Measurements from ENCODE around the gene CCDC78.
A peak's percentile ranks its signal among the peaks of the same experiment; 100 is the strongest.

CCDC78 gene

DNA sequence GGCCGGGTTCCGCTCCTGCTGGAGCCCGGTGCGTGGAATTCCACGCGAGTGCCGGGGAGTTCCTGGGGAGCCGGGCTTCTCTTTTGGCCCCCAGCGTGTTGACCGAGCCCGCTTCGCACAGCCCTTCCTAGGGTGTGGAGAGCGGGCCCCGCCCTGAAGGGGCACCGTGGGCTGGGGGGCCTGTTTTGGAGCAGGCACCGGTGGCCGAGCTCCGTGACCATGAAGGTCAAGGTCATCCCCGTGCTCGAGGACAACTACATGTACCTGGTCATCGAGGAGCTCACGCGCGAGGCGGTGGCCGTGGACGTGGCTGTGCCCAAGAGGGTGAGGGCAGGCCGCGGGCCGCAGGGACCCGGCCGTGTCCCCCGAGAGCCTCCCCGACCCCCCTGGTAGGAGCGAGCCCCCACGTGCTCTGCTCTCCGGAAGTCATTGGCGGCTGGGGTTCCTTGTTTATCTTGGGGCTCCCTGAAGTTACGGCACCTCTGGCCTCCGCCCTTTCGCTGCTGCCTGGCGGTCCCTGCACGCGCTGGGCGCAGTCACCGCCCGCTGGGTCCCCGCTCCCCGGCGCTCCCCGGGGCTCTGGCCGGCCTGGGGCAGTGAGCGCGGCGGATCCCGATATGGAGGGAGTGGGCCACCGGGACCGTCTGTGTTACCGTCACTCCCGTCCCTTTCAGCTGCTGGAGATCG lies 1.2 kb upstream of the CCDC78 start:
- H3K36me3 ChIP-seq (ENCODE audit: insufficient read depth, low read length) = no peaks in the 10 kb centered on the region
- H3K4me1 ChIP-seq (ENCODE audit: insufficient read depth, low read length) = no peaks in the 10 kb centered on the region; the same call in 1 of the 2 replicates
- H3K9me3 ChIP-seq (ENCODE audit: control insufficient read depth, insufficient read depth, low read length) = no peaks in the 10 kb centered on the region
- H3K9ac ChIP-seq (ENCODE audit: low read depth, low read length) = peak overlapping the region; percentile 74

DNA sequence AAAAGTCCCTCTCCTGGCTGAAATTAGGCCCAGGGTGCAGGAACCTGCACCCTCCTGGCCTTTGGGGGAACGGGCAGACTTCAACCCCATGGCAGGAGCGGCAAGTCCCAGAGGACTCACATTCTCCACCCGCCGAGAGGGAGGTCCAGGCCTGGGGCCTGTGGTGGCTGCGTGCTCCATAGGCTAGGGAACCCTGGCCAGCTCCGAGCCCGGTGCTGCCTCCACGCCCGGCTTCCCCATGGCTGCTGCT lies 130 bp downstream of the CCDC78 start:
- H3K36me3 ChIP-seq (ENCODE audit: insufficient read depth, low read length) = no peaks in the 10 kb centered on the region
- peak overlapping the region; percentile 41 for H3K9ac ChIP-seq (ENCODE audit: low read depth, low read length)
- H3K9me3 ChIP-seq (ENCODE audit: control insufficient read depth, insufficient read depth, low read length) = no peaks in the 10 kb centered on the region
- H3K4me1 ChIP-seq (ENCODE audit: insufficient read depth, low read length) = no peaks in the 10 kb centered on the region; the same call in 1 of the 2 replicates

DNA sequence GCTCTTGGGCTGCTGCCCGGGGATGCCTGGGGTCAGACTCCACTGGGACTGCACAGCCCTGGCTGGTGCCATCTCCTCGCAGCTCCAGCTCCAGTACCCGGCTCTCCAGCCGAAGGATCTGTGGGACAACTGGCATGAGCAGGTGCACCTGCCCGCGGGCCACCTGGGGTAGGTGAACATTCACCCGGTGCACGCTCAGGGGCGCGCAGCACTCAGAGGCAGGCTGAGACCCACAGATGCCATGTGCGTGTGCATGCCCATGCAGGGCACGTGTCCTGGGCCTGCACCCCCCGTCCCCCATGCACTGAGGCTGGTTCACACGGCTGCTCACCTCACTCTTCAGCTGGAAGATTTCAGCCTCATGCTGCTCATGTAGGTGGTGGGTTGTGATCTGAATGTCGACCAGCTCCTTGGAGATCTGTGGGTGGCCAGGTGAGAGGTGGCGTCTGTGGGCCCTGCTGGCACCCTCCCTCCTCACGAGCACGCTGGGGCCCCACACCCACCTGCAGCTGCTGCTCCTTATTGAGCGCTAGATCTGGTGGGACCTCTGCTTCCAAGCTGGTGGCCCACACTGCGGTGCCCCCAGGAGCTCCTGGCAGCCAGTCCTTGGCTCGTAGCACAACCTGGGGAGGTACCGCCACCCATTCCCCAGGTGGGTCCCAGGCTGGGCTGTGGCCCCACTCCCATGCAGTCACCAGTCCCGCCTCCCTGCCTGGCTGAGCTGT lies 618 bp downstream of the CCDC78 start:
- H3K9me3 ChIP-seq (ENCODE audit: control insufficient read depth, insufficient read depth, low read length) = no peaks in the 10 kb centered on the region
- peak overlapping the region; percentile 41; the same call in 1 of the 2 replicates for H3K9ac ChIP-seq (ENCODE audit: low read depth, low read length)
- no peaks in the 10 kb centered on the region; the same call in 1 of the 2 replicates for H3K4me1 ChIP-seq (ENCODE audit: insufficient read depth, low read length)
- H3K36me3 ChIP-seq (ENCODE audit: insufficient read depth, low read length) = no peaks in the 10 kb centered on the region

DNA sequence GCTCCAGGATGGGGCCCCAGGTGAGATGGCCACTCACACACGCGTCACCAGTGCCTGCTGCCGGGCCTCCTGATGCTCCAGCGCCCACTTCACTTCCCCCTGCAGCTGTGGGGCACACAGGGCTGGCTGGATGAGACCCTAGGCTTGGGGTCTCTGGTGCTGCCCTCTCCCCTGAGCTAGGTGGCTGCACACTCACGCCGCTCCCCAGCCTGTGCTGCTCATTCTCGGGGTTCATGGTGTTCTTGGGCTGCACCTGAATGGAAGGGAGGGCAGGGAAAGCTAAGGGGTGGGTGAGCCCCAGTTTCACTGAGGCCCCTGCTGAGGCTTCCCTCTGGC lies 1.2 kb downstream of the CCDC78 start:
- Histone ChIP-seq H3K9ac (ENCODE audit: low read depth, low read length) (no peak overlapping the region), H3K36me3 (ENCODE audit: insufficient read depth, low read length) (no peaks in the 10 kb centered on the region), H3K4me1 (ENCODE audit: insufficient read depth, low read length) (peaks cover 1% of the 10 kb centered on the region; the same call in 1 of the 2 replicates), H3K9me3 (ENCODE audit: control insufficient read depth, insufficient read depth, low read length) (no peaks in the 10 kb centered on the region)

DNA sequence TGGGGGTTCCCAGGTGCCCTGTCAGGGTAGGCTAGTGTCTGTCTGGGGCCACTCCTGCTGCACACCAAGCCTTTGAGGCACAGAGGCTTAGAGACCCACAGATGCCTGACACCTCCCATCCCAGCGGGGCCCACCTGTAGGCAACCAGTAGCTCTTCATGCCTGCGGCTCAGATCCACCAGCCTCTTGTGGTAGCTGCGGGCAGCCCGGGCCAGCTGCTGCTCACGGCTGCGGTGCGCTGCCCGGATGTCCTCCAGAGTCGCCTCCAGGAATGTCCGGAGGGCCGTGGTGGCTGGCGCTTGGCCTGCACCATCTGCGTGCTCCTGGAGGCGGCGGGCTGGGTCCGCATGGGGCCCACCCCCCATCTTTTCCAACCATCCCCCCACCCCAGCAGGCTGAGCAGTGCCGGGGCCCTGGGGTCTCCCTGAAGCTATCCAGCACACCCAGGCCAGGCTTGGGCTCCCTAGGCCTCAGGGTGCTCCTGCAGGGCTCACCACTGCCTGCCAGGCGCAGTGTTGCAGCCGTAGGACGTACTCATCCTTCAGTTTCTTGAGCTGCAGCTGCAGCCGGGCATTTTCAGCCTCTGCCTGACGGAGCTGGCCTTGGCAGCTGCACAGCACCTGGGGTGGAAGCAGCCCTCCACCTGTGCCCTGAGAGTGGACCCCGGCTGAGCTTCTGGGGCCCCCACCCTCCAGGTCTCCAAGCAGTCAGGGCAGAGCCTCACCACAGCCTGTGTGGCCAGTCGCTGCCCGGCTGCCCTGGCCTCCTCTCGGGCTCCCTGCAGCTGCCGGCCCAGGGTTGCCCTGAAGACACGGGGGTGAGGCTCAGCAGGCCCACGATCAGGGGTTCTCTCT lies 1.8 kb downstream of the CCDC78 start:
- Histone ChIP-seq H3K9me3 (ENCODE audit: control insufficient read depth, insufficient read depth, low read length) (no peaks in the 10 kb centered on the region), H3K9ac (ENCODE audit: low read depth, low read length) (no peak overlapping the region), H3K36me3 (ENCODE audit: insufficient read depth, low read length) (no peaks in the 10 kb centered on the region), H3K4me1 (ENCODE audit: insufficient read depth, low read length) (peaks cover 4% of the 10 kb centered on the region; the same call in 1 of the 2 replicates)

DNA sequence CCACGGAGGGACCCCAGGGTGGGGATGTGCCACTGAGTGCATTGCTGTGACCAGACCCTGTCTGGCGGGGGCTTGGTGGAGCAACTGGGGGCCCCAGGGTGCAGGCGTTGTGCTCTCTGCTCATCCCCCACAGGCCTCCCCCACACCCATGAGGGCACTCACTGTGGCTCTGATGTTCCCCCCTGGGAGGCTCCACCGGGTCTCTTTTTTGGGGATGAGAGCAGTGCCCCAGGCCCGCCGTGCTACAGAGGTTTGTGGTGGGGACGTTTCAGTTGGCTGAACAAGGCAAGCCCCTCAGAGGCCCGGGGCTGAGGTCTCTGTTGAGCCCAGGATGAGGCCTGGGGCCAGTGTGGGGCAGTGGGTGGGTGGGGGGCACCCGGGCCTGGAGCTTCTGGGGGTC lies 2.5 kb downstream of the CCDC78 start:
- Histone ChIP-seq H3K36me3 (ENCODE audit: insufficient read depth, low read length) (no peaks in the 10 kb centered on the region), H3K9me3 (ENCODE audit: control insufficient read depth, insufficient read depth, low read length) (no peaks in the 10 kb centered on the region), H3K4me1 (ENCODE audit: insufficient read depth, low read length) (peaks cover 4% of the 10 kb centered on the region; the same call in 1 of the 2 replicates), H3K9ac (ENCODE audit: low read depth, low read length) (no peak overlapping the region)

DNA sequence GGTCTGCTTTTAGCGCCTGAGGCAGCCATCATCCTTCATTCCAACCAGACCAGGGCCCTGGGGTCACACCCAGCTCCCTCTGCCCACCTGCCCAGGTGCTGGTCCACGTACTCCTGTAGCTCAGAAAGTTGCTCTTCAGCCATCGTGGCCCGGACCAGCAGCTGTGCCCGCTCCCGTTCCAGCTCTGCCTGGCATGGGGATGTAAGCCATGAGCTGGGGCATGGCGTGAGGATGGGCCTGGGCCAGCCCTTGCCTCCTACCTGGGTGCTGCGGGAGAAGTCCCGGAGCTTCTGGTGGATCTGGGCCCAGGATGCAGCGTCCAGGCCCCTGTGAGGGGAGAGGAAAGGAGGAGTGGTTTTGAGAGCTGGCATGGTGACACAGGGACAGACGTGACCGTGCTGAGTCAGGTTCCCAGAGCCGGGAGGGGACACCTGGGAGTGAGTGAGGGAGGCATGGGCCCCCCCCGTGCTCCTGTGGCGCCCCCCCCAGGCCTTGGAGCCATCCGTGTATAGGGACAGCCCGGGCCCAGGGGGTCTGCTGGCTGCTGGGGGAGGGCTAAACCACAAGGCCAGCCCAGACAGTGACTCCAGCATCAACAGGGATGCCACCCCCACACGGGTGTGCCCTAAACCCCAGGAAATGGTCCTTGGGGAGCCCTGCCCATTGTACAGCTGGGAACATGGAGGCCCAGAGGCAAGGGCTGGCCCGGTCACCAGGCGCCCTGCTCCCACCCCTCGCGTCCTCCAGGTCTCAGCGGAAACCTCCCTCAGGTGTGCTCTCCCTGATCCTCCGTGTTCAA lies 3.2 kb downstream of the CCDC78 start:
- H3K36me3 ChIP-seq (ENCODE audit: insufficient read depth, low read length) = no peaks in the 10 kb centered on the region
- no peak overlapping the region for H3K9ac ChIP-seq (ENCODE audit: low read depth, low read length)
- H3K9me3 ChIP-seq (ENCODE audit: control insufficient read depth, insufficient read depth, low read length) = no peaks in the 10 kb centered on the region
- peaks cover 4% of the 10 kb centered on the region; the same call in 1 of the 2 replicates for H3K4me1 ChIP-seq (ENCODE audit: insufficient read depth, low read length)

DNA sequence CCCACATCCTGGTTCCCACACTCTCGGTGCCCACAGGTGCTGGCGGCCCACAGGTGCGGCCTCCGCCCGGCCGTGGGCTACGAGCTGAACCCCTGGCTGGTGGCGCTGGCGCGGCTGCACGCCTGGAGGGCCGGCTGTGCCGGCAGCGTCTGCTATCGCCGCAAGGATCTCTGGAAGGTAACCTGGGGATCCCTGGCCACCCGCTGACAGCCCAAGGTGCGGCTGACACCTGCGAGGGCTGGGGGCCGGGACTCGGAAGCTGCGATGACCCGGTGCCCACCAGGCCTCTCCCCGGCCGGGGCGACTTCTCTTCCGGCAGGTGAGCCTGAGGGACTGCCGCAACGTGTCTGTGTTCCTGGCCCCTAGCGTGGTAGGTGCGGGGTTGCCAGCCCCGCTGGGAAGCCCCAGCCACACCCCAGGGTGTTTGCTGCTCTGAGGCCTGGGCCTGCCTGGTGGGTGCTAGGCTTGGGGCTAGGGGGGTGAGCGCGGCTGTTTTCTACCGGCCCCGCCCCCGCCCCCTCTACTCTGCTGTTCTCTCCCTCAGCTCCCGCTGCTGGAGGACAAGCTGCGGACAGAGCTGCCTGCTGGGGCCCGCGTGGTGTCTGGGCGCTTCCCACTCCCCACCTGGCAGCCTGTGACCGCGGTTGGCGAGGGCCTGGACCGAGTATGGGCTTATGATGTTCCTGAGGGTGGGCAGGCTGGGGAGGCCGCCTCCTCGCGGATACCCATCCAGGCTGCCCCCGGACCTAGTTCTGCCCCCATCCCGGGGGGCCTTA lies 4.3 kb downstream of the CCDC78 start:
- Histone ChIP-seq H3K9me3 (ENCODE audit: control insufficient read depth, insufficient read depth, low read length) (no peaks in the 10 kb centered on the region), H3K36me3 (ENCODE audit: insufficient read depth, low read length) (no peaks in the 10 kb centered on the region), H3K4me1 (ENCODE audit: insufficient read depth, low read length) (peaks cover 4% of the 10 kb centered on the region; the same call in 1 of the 2 replicates), H3K9ac (ENCODE audit: low read depth, low read length) (no peak overlapping the region; the same call in 1 of the 2 replicates)

DNA sequence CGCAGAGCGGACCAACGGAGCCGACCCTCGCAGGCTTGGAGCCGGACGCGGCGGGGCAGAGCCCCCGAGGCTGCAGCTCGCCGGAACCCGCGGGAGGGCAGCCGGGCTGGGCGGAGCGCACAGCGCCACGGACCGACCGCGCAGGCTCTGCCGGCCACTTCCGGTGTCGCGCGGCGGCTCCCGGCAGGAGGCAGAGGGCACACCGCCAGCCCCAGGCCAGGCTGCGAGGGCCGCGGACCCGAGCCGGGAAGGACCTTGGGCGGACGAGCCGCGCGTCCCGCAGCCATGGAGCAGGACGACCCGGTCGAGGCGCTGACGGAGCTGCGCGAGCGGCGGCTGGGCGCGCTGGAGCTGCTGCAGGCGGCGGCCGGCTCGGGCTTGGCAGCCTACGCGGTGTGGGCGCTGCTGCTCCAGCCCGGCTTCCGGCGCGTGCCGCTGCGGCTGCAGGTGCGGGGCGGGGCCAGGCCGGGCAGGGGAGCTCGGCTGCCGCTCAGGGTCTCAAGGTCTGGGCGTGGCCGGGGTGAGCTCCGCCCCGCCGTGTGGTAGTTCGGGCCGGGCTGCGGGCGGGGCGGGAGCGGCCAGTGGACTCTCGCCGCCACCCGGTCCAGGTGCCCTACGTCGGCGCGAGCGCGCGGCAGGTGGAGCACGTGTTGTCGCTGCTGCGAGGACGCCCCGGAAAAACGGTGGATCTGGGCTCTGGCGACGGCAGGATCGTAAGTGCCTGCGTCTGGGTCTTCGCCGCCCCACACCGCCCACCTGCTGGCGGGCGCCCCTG lies 5.1 kb downstream of the CCDC78 start, which contains the start of gene ANTKMT:
Gene ANTKMT, plus strand, starts transcription at position 157 of the 775 bp plus-strand sequence. Its CDS starts 129 bp downstream, at position 286.
- Histone ChIP-seq H3K36me3 (ENCODE audit: insufficient read depth, low read length) (no peaks in the 10 kb centered on the region), H3K4me1 (ENCODE audit: insufficient read depth, low read length) (peaks cover 4% of the 10 kb centered on the region; the same call in 1 of the 2 replicates), H3K9ac (ENCODE audit: low read depth, low read length) (peak within 1 kb of the TSS; percentile 85), H3K9me3 (ENCODE audit: control insufficient read depth, insufficient read depth, low read length) (no peaks in the 10 kb centered on the region)

DNA sequence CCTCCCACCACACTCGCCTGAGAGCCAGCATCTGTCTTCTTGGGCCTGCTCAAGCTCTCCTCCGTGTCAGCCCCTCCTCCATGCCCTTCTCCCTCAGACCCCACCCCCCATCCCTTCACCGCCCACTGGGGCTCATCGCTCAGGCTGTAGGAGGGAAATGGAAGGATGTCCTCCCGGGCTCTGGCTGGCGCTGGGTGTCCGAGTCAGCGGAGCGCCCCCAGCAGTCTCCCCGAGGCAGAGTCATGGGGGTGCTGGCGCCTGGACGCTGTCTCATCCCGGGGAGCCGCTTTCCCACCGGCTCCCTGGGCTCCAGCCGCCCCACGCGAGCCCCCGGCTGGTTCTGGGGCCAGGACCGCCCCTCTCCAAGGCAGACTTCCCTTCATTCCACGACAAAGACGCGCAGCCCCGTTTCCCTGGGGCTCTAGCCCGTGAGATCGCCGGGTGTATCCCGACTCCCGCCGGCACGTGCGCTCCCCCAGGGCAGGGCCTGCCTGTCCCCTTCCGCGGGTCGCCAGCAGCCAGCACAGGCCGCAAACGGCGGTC lies 5.7 kb downstream of the CCDC78 start:
- Histone ChIP-seq H3K36me3 (ENCODE audit: insufficient read depth, low read length) (no peaks in the 10 kb centered on the region), H3K4me1 (ENCODE audit: insufficient read depth, low read length) (peaks cover 4% of the 10 kb centered on the region; the same call in 1 of the 2 replicates), H3K9ac (ENCODE audit: low read depth, low read length) (peak overlapping the region; percentile 85), H3K9me3 (ENCODE audit: control insufficient read depth, insufficient read depth, low read length) (no peaks in the 10 kb centered on the region)

DNA sequence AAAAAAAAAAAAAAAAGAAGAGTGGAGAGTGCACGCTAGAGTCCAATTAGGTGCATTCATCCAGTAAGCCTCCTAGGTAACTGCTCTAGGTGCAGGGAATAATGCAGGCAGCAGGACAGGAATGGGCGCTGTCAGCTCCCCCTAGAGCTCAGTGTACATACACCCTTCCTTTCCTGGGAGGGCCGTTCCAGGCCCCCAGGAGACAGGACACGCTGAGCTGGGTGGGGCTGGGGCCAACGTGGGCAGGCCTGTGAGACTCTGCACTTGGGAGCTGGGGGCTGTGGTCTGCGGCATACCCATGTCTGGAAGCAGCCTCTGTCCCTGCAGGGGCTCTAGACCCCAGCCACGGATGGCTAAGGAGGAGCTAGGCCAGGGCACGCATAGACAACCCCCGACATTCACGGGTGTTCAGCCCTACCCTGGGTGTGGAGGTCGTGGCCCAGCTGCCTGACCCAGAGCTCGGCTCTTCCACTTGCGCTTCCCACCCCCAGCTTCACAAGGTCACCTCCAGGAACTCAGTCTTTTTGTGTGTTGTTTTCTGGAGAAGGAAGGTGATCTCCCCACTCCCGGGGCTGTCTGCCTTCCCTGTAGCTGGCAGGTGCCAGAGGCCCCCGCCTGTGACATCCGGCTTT lies 6.3 kb downstream of the CCDC78 start:
- H3K4me1 ChIP-seq (ENCODE audit: insufficient read depth, low read length) = peaks cover 4% of the 10 kb centered on the region; the same call in 1 of the 2 replicates
- no peaks in the 10 kb centered on the region for H3K36me3 ChIP-seq (ENCODE audit: insufficient read depth, low read length)
- H3K9ac ChIP-seq (ENCODE audit: low read depth, low read length) = peak overlapping the region; percentile 85; the same call in 1 of the 2 replicates
- H3K9me3 ChIP-seq (ENCODE audit: control insufficient read depth, insufficient read depth, low read length) = no peaks in the 10 kb centered on the region

DNA sequence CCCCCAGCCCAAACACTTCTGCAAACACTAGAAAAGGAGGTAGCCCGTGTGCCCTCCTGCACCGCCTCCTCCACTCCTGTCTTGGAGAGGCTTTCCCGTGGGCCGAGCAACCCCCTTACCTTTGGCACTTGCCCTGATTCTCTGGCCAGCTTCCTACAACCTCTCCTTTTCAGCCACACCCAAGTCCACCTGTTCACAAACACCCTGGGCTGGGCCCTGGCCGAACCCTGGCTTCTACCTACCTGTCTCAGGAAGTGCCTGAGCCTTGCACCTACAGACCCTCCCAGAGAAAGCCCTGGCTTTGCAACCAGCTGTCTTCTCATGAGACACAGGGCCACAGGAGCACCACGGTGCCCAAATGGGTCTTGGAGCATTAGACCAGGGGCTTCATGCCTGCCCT lies 7.3 kb downstream of the CCDC78 start:
- peaks cover 4% of the 10 kb centered on the region; the same call in 1 of the 2 replicates for H3K4me1 ChIP-seq (ENCODE audit: insufficient read depth, low read length)
- no peaks in the 10 kb centered on the region for H3K36me3 ChIP-seq (ENCODE audit: insufficient read depth, low read length)
- H3K9me3 ChIP-seq (ENCODE audit: control insufficient read depth, insufficient read depth, low read length) = no peaks in the 10 kb centered on the region
- no peak overlapping the region for H3K9ac ChIP-seq (ENCODE audit: low read depth, low read length)
